ENCODE data around the gene ATP6V0D1. TPM values are rescaled to one million over a fixed set of nuclear protein-coding genes. Genes with fewer than 3 reads are reported as not detected.

Gene ATP6V0D1
- polyA plus RNA-seq, 2 of the 4 experiments (the other 2 are of a cell fraction): 45.7 to 103 TPM

- no peaks in the 10 kb centered on the region for H3K9me3 ChIP-seq
- H3K27ac ChIP-seq: 0 out of 6 replicates have a peak overlapping the region, but pooled peaks of 1 of the 2 experiments have one; percentile 3
- TF ChIP-seq HDAC2 (IDR thresholded peaks at IDR 0.05): no peak
- no peak for TF ChIP-seq MYC (IDR thresholded peaks at IDR 0.05; ENCODE audit: borderline replicate concordance, low read length)
- TF ChIP-seq CEBPB (IDR thresholded peaks at IDR 0.05): no peak
- no peak for TF ChIP-seq MAFK (IDR thresholded peaks at IDR 0.05; ENCODE audit: partially characterized antibody)
- TF ChIP-seq BCL3 (IDR thresholded peaks at IDR 0.05): no peak
- TF ChIP-seq ELK1 (IDR thresholded peaks at IDR 0.05; ENCODE audit: low read depth, low read length): no peak
- TF ChIP-seq HOXB13 (CRISPR knock-in tag; IDR thresholded peaks at IDR 0.05; ENCODE audit: low read depth): no peak
- no peak for TF ChIP-seq USF2 (IDR thresholded peaks at IDR 0.05)
- no peak for TF ChIP-seq JUNB (IDR thresholded peaks at IDR 0.05)
- peak; percentile 57 for TF ChIP-seq ZFP36 (IDR thresholded peaks at IDR 0.05; ENCODE audit: borderline replicate concordance, partially characterized antibody)
- TF ChIP-seq RAD21 (conservative IDR thresholded peaks at IDR 0.05 in 1 of 2, IDR thresholded peaks at IDR 0.05 in 1 of 2): peak; percentile 48 to 58
- no peak for TF ChIP-seq HEYL (CRISPR knock-in tag; IDR thresholded peaks at IDR 0.05)
- TF ChIP-seq CBX8 (IDR thresholded peaks at IDR 0.05): no peak
- TF ChIP-seq FOSB (CRISPR knock-in tag; IDR thresholded peaks at IDR 0.05): no peak
- no peak for TF ChIP-seq KDM1A (IDR thresholded peaks at IDR 0.05; ENCODE audit: low read depth)
- TF ChIP-seq PBX3 (IDR thresholded peaks at IDR 0.05): no peak
- no peak for TF ChIP-seq HMGXB4 (CRISPR knock-in tag; IDR thresholded peaks at IDR 0.05; ENCODE audit: borderline replicate concordance)
- TF ChIP-seq NFE2L2 (conservative IDR thresholded peaks at IDR 0.05; ENCODE audit: low read length): no peak
- peak; percentile 58 for TF ChIP-seq CTCF (IDR thresholded peaks at IDR 0.05)
- no peak for TF ChIP-seq KDM5A (IDR thresholded peaks at IDR 0.05)
- peak; percentile 48 for TF ChIP-seq SMC3 (IDR thresholded peaks at IDR 0.05)
- no peak for TF ChIP-seq SREBF2 (IDR thresholded peaks at IDR 0.05)
- DNase-seq (ENCODE audit: low read depth in 1 of 2, low spot score in 1 of 2): peak; percentile 64 to 77
- no peak overlapping the region for H3K4me3 ChIP-seq
- peak; percentile 54 to 76; a peak in 4 of 6 replicates for ATAC-seq
- 60% methylated on average over 6 of the region's 6 CpGs for WGBS (ENCODE audit: missing lambda C conversion rate)
- peaks cover 20% of the 10 kb centered on the region for H3K4me1 ChIP-seq
- POLR2A ChIA-PET: no interaction called here
- H3K4me2 ChIP-seq: no peak overlapping the region
- FAIRE-seq: no peak
- CTCF ChIA-PET: interaction anchor here (0.5 to 17.9 kb wide), 24 partner anchors 9 to 777 kb away, joined by 3 to 207 read pairs (median 4); partner anchors contain the start of gene CARMIL2
Observed at GRCh38 chr16:67447508-67448076, 33.4 kb downstream of the ATP6V0D1 start.
